ENCODE measurements around the gene SERPINE2. TPM values are rescaled to one million over a fixed set of nuclear protein-coding genes. Genes with fewer than 3 reads are reported as not detected.

Gene SERPINE2
- total RNA-seq, 2 donors from 2014 or later, result 13.6 to 19.2 TPM

DNA sequence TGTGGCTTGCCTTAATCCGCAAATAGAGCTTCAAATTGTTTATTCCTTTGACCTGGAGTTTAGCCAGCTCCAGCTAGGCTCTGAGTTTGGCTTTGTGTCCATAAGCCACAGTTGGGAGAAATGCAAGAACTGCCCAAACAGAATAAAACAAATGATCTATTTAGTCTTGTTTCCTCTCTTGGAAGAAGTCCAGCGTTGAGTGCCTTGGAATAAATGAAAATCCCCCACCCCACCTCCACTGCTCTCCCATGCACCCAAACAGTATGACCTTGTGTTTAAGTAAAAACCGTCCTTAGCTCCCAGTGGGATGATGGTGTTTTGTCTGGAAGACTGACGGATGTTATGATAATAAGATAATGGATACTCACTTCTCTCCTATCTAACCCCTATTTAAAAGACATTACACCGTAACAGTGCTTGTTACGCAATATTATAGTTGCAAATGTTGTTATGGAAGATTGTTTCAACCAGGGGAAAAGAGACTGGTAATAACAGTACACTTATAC is 3.2 kb upstream of the SERPINE2 start:
- no peaks in the 10 kb centered on the region for H3K9me3 ChIP-seq
- peaks cover 7% of the 10 kb centered on the region for H3K4me1 ChIP-seq
- intact Hi-C loops (cut with DNase I), result no loop called here
- TF ChIP-seq, protein P1, sequence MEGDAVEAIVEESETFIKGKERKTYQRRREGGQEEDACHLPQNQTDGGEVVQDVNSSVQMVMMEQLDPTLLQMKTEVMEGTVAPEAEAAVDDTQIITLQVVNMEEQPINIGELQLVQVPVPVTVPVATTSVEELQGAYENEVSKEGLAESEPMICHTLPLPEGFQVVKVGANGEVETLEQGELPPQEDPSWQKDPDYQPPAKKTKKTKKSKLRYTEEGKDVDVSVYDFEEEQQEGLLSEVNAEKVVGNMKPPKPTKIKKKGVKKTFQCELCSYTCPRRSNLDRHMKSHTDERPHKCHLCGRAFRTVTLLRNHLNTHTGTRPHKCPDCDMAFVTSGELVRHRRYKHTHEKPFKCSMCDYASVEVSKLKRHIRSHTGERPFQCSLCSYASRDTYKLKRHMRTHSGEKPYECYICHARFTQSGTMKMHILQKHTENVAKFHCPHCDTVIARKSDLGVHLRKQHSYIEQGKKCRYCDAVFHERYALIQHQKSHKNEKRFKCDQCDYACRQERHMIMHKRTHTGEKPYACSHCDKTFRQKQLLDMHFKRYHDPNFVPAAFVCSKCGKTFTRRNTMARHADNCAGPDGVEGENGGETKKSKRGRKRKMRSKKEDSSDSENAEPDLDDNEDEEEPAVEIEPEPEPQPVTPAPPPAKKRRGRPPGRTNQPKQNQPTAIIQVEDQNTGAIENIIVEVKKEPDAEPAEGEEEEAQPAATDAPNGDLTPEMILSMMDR (IDR thresholded peaks at IDR 0.05), result no peak
- no peaks in the 10 kb centered on the region for H3K36me3 ChIP-seq
- no peak overlapping the region for H3K4me3 ChIP-seq
- no peak overlapping the region for H3K9ac ChIP-seq (ENCODE audit: low read depth in 2 of 2, low read length in 2 of 2)
- no peak overlapping the region for H3K27ac ChIP-seq
- DNase-seq, result no peak
- H3K27me3 ChIP-seq, result no peaks in the 10 kb centered on the region

DNA sequence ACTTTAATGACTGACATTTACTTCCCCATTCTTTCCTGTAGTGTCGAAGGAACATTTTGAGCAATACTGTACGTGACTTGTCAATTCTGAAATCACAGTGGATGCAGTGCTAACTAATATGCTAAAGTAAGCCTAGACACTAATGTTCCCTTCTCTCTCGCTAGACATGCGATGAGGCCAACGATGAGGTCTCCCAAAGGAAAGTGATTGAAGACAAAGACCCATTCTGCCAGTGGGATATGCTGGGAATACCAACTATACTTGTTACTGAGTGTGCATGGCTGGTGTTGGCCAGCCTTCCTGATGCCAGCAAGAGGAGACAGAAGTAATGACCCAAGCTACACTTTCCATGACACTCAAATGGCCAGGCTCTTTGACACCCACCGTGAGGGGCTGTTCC is 2.5 kb upstream of the SERPINE2 start:
- Histone ChIP-seq H3K4me3 (no peak overlapping the region), H3K27me3 (no peaks in the 10 kb centered on the region), H3K36me3 (no peaks in the 10 kb centered on the region), H3K27ac (no peak overlapping the region), H3K9me3 (no peaks in the 10 kb centered on the region), H3K9ac (ENCODE audit: low read depth in 2 of 2, low read length in 2 of 2) (no peak overlapping the region), H3K4me1 (peaks cover 7% of the 10 kb centered on the region)
- TF ChIP-seq, protein P1 (IDR thresholded peaks at IDR 0.05), result no peak
- intact Hi-C loops (cut with DNase I), result no loop called here
- no peak for DNase-seq

DNA sequence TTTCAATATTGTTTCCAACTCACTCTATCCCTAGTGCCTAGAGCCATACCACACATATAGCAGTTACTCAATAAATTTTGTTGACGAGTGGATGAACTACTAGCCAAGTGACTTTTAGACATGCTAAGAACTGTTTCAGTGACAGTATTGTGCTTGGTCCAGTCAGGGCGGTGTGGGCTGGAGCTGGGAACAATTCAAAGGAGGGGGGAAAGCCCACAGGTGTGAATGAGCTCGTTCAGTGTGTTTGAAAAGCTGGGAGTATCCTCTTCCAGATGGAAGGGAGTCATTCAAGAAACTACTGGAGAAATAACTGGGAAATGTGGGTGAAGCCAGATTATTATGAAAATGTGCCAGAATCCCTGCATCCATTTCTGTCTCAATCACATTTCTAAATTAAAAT is 1.7 kb upstream of the SERPINE2 start:
- H3K36me3 ChIP-seq, result no peaks in the 10 kb centered on the region
- H3K4me3 ChIP-seq, result no peak overlapping the region
- no peak for DNase-seq
- H3K9ac ChIP-seq (ENCODE audit: low read depth in 2 of 2, low read length in 2 of 2), result no peak overlapping the region
- H3K27me3 ChIP-seq, result no peaks in the 10 kb centered on the region
- no peak overlapping the region for H3K27ac ChIP-seq
- no peaks in the 10 kb centered on the region for H3K9me3 ChIP-seq
- peaks cover 7% of the 10 kb centered on the region for H3K4me1 ChIP-seq
- TF ChIP-seq, protein P1 (IDR thresholded peaks at IDR 0.05), result no peak
- intact Hi-C loops (cut with DNase I), result no loop called here

DNA sequence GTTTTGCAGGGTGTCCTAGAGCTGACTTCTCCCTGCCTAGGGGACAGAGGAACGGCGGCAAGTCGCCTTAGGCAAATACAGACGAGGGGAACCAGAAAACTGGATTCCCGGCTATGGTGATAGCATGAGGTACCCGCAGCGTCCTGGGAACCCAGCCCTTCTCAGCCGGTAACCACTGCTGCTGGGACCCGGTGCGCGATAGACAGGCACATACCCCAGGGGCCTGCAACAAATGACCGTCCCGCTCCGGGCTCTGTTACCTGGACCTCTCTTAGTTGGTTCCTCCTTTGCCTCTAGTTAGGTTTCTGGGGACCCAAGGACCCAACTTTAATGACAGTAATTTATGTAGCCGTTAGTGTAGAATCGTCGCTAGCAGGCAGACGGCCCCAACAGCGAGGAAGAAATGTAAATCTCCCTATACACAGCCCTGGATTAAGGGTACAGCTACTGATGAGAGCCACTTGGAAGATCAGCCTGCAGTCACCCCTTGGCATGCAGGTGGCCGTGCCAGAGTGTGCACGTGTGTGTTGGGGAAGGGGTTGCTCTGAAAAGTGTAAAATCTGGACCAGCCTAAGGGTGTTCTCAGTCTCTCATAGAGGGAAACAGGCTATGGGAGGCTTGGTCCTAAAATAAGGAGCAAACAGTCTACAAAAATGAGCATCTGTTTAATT is 819 bp upstream of the SERPINE2 start:
- H3K9ac ChIP-seq (ENCODE audit: low read depth in 2 of 2, low read length in 2 of 2), result no peak overlapping the region
- no peaks in the 10 kb centered on the region for H3K9me3 ChIP-seq
- H3K36me3 ChIP-seq, result no peaks in the 10 kb centered on the region
- intact Hi-C loops (cut with DNase I), result loop anchor here (2.0 to 5.0 kb wide), 2 partner anchors 47 to 242 kb away; no protein-coding TSS in a partner anchor
- no peak overlapping the region for H3K27ac ChIP-seq
- peaks cover 7% of the 10 kb centered on the region for H3K4me1 ChIP-seq
- DNase-seq, result no peak
- peak overlapping the region; percentile 75 for H3K4me3 ChIP-seq
- TF ChIP-seq, protein P1 (IDR thresholded peaks at IDR 0.05), result no peak
- no peaks in the 10 kb centered on the region for H3K27me3 ChIP-seq

DNA sequence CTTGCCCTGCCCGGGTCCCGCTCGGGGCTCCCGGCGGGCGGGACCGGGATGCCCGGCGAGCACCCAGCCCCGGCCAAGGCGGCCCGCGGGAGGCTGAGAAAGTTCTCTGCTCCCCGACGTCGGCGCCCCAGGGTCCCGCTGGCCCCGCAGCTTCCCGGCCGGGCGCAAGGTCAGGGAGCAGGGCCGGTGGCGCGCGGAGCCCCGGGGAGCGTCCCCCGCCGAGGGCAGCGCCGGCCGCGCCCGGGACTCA is 331 bp downstream of the SERPINE2 start:
- H3K27me3 ChIP-seq, result no peaks in the 10 kb centered on the region
- peak overlapping the region in 1 of 2 donors; percentile 61 for H3K9ac ChIP-seq (ENCODE audit: low read depth in 2 of 2, low read length in 2 of 2)
- peaks cover 7% of the 10 kb centered on the region for H3K4me1 ChIP-seq
- DNase-seq, result no peak
- no peaks in the 10 kb centered on the region for H3K36me3 ChIP-seq
- peak overlapping the region; percentile 75 for H3K4me3 ChIP-seq
- TF ChIP-seq, protein P1 (IDR thresholded peaks at IDR 0.05), result no peak
- H3K27ac ChIP-seq, result no peak overlapping the region
- intact Hi-C loops (cut with DNase I), result loop anchor here (2.0 to 5.0 kb wide), 2 partner anchors 46 to 244 kb away; no protein-coding TSS in a partner anchor
- no peaks in the 10 kb centered on the region for H3K9me3 ChIP-seq

Data from colonic mucosa (tissue), 4 donors.